ENCODE measurements around the gene MAP4. TPM values are rescaled to one million over a fixed set of nuclear protein-coding genes. Genes with fewer than 3 reads are reported as not detected.

MAP4 gene
- total RNA-seq, 1 experiment from 2014 or later, result 108 TPM

GRCh38 chr3:47847260-47847659, 169.0 kb downstream of the MAP4 start:
- H2AFZ ChIP-seq (ENCODE audit: low read length), result no peak overlapping the region
- no peak overlapping the region for H3K4me3 ChIP-seq (ENCODE audit: low read length)
- no peaks in the 10 kb centered on the region for H3K27me3 ChIP-seq (ENCODE audit: low read length)
- peaks cover 56% of the 10 kb centered on the region for H3K36me3 ChIP-seq (ENCODE audit: low read depth, low read length)
- no peak for DNase-seq
- H3K27ac ChIP-seq (ENCODE audit: low read length), result no peak overlapping the region
- intact Hi-C loops (cut with micrococcal nuclease), result no loop called here
- H3K4me2 ChIP-seq (ENCODE audit: low read length), result no peak overlapping the region
- no TSS peak for BruUV-seq (replicated peaks)
- H3K79me2 ChIP-seq (ENCODE audit: low read length), result no peaks in the 10 kb centered on the region
- H3F3A ChIP-seq (ENCODE audit: low read length, unreplicated experiment), result peaks cover 4% of the 10 kb centered on the region
- no peaks in the 10 kb centered on the region for H3K9me2 ChIP-seq (replicated peaks; ENCODE audit: low read length)
- H3K9me3 ChIP-seq (ENCODE audit: low read length), result no peaks in the 10 kb centered on the region
- no peaks in the 10 kb centered on the region for H4K20me1 ChIP-seq (ENCODE audit: low read length)
- ChIA-PET CTCF (no interaction called here), POLR2A (ENCODE audit: unreplicated experiment) (no interaction called here)
- TF ChIP-seq CTCF (conservative IDR thresholded peaks at IDR 0.05; ENCODE audit: low read depth, low read length) (peak; percentile 15; the same call in 1 of the 2 replicates), EZH2phosphoT487 (IDR thresholded peaks at IDR 0.05; ENCODE audit: borderline replicate concordance, low read length) (no peak)
- no peak for ATAC-seq
- H3K9ac ChIP-seq (ENCODE audit: low read length), result no peak overlapping the region
- H3K4me1 ChIP-seq (ENCODE audit: insufficient read depth, low read length), result no peaks in the 10 kb centered on the region

GRCh38 chr3:47846880-47847248, 169.4 kb downstream of the MAP4 start:
- CTCF ChIA-PET, result no interaction called here

More at GRCh38 chr3:47846880-47847248, 169.4 kb downstream of the MAP4 start:
- Histone ChIP-seq H3K4me1 (ENCODE audit: insufficient read depth, low read length) (no peaks in the 10 kb centered on the region), H3K36me3 (ENCODE audit: low read depth, low read length) (peaks cover 60% of the 10 kb centered on the region), H3K9me3 (ENCODE audit: low read length) (no peaks in the 10 kb centered on the region), H4K20me1 (ENCODE audit: low read length) (no peaks in the 10 kb centered on the region), H3K27me3 (ENCODE audit: low read length) (no peaks in the 10 kb centered on the region), H3F3A (ENCODE audit: low read length, unreplicated experiment) (peaks cover 4% of the 10 kb centered on the region), H3K9ac (ENCODE audit: low read length) (no peak overlapping the region), H3K4me2 (ENCODE audit: low read length) (no peak overlapping the region), H3K4me3 (ENCODE audit: low read length) (no peak overlapping the region), H3K27ac (ENCODE audit: low read length) (no peak overlapping the region), H3K79me2 (ENCODE audit: low read length) (no peaks in the 10 kb centered on the region), H2AFZ (ENCODE audit: low read length) (no peak overlapping the region), H3K9me2 (replicated peaks; ENCODE audit: low read length) (no peaks in the 10 kb centered on the region)
- intact Hi-C loops (cut with micrococcal nuclease), result no loop called here
- no peak for TF ChIP-seq EZH2 (IDR thresholded peaks at IDR 0.05; ENCODE audit: low read length, unreplicated experiment)
- no peak for TF ChIP-seq CTCF (conservative IDR thresholded peaks at IDR 0.05; ENCODE audit: low read depth, low read length)
- TF ChIP-seq EZH2phosphoT487 (IDR thresholded peaks at IDR 0.05; ENCODE audit: borderline replicate concordance, low read length), result no peak
- no TSS peak for BruUV-seq (replicated peaks)
- POLR2A ChIA-PET (ENCODE audit: unreplicated experiment), result no interaction called here
- no peak for DNase-seq
- no peak for ATAC-seq

All from PC-3 (cell line).